ENCODE results near the gene SERPINA9. TPM values are rescaled to one million over a fixed set of nuclear protein-coding genes. Genes with fewer than 3 reads are reported as not detected.

Gene SERPINA9
- total and polyA plus RNA-seq, 2 of the 8 experiments (the other 6 are each of a cell fraction or from before 2014, with no cell fraction given) = not detected

GRCh38 chr14:94494085-94494484 lies 18.1 kb upstream of the SERPINA9 start:
- H3K4me3 ChIP-seq (ENCODE audit: extremely low read depth in 1 of 4, insufficient read depth in 2 of 4, low read depth in 3 of 4, low read length in 4 of 4) = no peak overlapping the region
- H2BK120ac ChIP-seq (replicated peaks; ENCODE audit: low read depth, low read length) = no peak overlapping the region
- no peak overlapping the region for H3K14ac ChIP-seq (ENCODE audit: insufficient read length)
- no peak overlapping the region for H2AK5ac ChIP-seq (ENCODE audit: low read depth, low read length)
- no peak overlapping the region for H2BK20ac ChIP-seq (ENCODE audit: low read length)
- WGBS, 2 experiments (ENCODE audit: extremely low coverage in 1 of 2, insufficient coverage in 1 of 2, insufficient read length in 1 of 2, insufficient replicate concordance in 2 of 2, low coverage in 1 of 2, low lambda C conversion rate in 2 of 2, missing lambda C conversion rate in 1 of 2) = 91% methylated on average over 4 of the region's 4 CpGs; no CpG with 5 or more reads in 1 of the 2 experiments
- no peak overlapping the region for H3K18ac ChIP-seq (ENCODE audit: extremely low read depth, low read length)
- no peaks in the 10 kb centered on the region for H3K23me2 ChIP-seq (ENCODE audit: low read depth, low read length)
- no peak overlapping the region for H3K27ac ChIP-seq (ENCODE audit: low read depth, low read length)
- no peak overlapping the region for H2BK12ac ChIP-seq (ENCODE audit: low read depth, low read length)
- ChIA-PET POLR2A (ENCODE audit: partially characterized antibody) (no interaction called here), CTCF (ENCODE audit: partially characterized antibody) (interaction anchor here (2.4 to 3.5 kb wide), 2 partner anchors 8 to 60 kb away, joined by 12 to 18 read pairs; no protein-coding TSS in a partner anchor)
- H4K5ac ChIP-seq (ENCODE audit: insufficient read length, low read depth, low read length) = no peak overlapping the region
- FAIRE-seq (no peak), DNase-seq (ENCODE audit: low read depth in 1 of 2, low spot score in 2 of 2) (no peak)
- no peaks in the 10 kb centered on the region for H4K20me1 ChIP-seq (replicated peaks in 1 of 2; ENCODE audit: control insufficient read depth in 1 of 2, insufficient read depth in 2 of 2, low read length in 2 of 2)
- H3K79me2 ChIP-seq (ENCODE audit: control insufficient read depth in 1 of 2, insufficient read depth in 2 of 2, low read length in 2 of 2) = no peaks in the 10 kb centered on the region
- H3K27me3 ChIP-seq (replicated peaks in 1 of 4; ENCODE audit: control insufficient read depth in 3 of 4, extremely low read depth in 1 of 4, insufficient read depth in 3 of 4, low read length in 3 of 4) = no peaks in the 10 kb centered on the region; a peak in 1 of 7 replicates
- H3K56ac ChIP-seq (replicated peaks; ENCODE audit: insufficient read length, low read depth, low read length) = no peak overlapping the region
- H4K91ac ChIP-seq (replicated peaks; ENCODE audit: insufficient read length, low read length) = no peak overlapping the region
- H3K4ac ChIP-seq (replicated peaks; ENCODE audit: insufficient read length, low read depth, low read length) = no peak overlapping the region
- H3K79me1 ChIP-seq (ENCODE audit: low read depth, low read length) = no peaks in the 10 kb centered on the region
- H3K36me3 ChIP-seq (ENCODE audit: control insufficient read depth in 2 of 4, insufficient read depth in 4 of 4, low read length in 3 of 4) = no peaks in the 10 kb centered on the region
- H3K23ac ChIP-seq (ENCODE audit: insufficient read length) = no peak overlapping the region
- H3K4me1 ChIP-seq (replicated peaks in 1 of 4; ENCODE audit: control insufficient read depth in 3 of 4, insufficient read depth in 4 of 4, low read length in 3 of 4) = no peaks in the 10 kb centered on the region
- H2BK15ac ChIP-seq (ENCODE audit: low read length) = no peak overlapping the region
- H3K9me3 ChIP-seq (ENCODE audit: insufficient read depth in 2 of 2, low read depth in 1 of 2, low read length in 1 of 2) = no peaks in the 10 kb centered on the region
- no peak overlapping the region for H3K9ac ChIP-seq (replicated peaks in 1 of 4; ENCODE audit: extremely low read depth in 1 of 4, low read depth in 3 of 4, low read length in 3 of 4)
- TF ChIP-seq SP2 (IDR thresholded peaks at IDR 0.05; ENCODE audit: low read length) (no peak), BCL11A (IDR thresholded peaks at IDR 0.05; ENCODE audit: low read depth in 2 of 2, low read length in 2 of 2) (no peak), JUND (IDR thresholded peaks at IDR 0.05; ENCODE audit: low read length) (no peak), KDM4A (IDR thresholded peaks at IDR 0.05; ENCODE audit: low read depth, low read length, severe bottlenecking) (no peak), POU5F1 (IDR thresholded peaks at IDR 0.05; ENCODE audit: low read depth, low read length) (no peak), SP4 (IDR thresholded peaks at IDR 0.05; ENCODE audit: low read length) (no peak)
- TF ChIP-seq, protein P1, sequence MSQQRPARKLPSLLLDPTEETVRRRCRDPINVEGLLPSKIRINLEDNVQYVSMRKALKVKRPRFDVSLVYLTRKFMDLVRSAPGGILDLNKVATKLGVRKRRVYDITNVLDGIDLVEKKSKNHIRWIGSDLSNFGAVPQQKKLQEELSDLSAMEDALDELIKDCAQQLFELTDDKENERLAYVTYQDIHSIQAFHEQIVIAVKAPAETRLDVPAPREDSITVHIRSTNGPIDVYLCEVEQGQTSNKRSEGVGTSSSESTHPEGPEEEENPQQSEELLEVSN (IDR thresholded peaks at IDR 0.05) = no peak
- H2AFZ ChIP-seq (ENCODE audit: low read length) = no peak overlapping the region
- no peak overlapping the region for H2BK5ac ChIP-seq (ENCODE audit: low read depth, low read length)
- no peak overlapping the region for H4K8ac ChIP-seq (ENCODE audit: extremely low read depth, insufficient read depth, low read length)
- H3K4me2 ChIP-seq (ENCODE audit: insufficient read depth in 1 of 2, low read depth in 2 of 2, low read length in 2 of 2) = no peak overlapping the region

Measured in H1 (cell line).